CD4-positive, alpha-beta T cell treated with Interleukin-1 beta for 1 hour (primary cell): ENCODE data around the gene NACAD.

ENCODE experiments used
- DNase-seq, 2 donors: peaks; one replicate each; pipeline ENCODE4 v3.0.0-alpha.2; 2020 to 2022

Gene NACAD

DNA sequence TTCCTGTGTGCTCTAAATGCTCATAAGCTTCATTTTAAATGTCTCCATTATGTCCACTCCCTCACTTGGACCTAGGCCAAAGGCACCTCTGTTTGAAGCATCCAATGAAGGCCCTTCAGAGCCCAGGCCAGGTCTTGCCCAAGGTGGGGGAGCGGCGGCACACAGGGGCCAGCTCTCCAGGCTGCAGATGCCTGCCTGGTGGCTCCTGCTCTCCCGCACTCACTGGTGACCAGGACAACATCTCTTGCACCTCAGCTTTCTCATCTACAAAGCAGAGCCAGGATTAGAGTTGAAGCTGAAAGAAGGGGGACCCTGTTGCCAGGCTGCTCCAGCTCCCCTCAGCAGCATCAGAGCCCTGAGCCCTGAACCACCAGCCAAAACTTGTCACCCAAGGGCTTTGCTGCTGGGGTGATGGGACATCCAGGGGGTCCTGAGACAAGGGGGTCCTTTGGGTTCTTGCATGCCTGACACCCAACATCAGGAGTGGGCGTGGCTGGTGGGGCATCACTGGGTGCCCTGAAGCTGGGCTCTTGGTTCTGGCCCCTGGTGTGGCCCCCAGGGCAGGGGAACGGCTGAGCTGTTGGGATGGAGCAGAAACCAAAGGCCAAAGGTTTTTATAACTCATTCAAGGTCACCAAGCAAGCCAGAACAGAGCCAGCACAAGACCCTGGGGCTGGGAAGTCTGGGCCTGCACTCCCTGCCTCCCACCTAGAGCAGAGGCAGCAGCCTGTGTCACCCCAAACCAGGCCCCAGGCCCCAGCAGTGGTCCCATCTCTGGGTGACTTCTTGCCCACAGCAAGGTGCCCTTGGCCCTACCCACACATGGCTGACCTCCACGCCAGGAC, 1.2 kb downstream of the NACAD start:
- no peak for DNase-seq

GRCh38 chr7:45086331-45087065, 2.3 kb downstream of the NACAD start:
- no peak for DNase-seq

DNA sequence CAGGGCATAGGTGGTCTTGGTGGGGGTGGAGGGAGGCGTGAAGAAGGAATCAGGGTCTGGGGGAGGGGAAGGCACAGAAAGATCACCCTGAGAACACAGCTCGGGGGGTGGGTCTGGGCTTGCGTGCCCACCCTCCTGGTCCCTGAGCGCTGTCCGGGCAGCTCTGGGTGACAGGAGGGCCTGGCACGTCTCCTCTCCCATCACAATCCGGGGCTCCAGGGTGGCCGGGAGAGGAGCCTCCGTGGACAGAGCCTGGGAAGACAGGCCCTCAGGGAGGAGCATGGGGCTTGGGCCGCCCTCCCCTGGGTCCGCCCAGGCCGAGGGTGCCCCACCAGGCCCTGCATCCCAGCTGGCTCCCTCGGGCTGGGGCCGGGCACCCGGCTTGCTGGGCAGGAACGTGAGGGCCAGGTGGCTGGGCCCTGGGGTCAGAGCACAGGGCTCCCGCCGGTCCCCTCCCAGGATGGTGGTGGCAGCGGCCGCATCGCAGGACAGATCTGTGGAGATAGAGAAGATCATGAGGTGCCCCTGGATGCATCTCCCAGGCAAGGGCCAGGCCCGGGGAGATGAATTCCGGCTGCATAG, 3.1 kb downstream of the NACAD start:
- no peak for DNase-seq

DNA sequence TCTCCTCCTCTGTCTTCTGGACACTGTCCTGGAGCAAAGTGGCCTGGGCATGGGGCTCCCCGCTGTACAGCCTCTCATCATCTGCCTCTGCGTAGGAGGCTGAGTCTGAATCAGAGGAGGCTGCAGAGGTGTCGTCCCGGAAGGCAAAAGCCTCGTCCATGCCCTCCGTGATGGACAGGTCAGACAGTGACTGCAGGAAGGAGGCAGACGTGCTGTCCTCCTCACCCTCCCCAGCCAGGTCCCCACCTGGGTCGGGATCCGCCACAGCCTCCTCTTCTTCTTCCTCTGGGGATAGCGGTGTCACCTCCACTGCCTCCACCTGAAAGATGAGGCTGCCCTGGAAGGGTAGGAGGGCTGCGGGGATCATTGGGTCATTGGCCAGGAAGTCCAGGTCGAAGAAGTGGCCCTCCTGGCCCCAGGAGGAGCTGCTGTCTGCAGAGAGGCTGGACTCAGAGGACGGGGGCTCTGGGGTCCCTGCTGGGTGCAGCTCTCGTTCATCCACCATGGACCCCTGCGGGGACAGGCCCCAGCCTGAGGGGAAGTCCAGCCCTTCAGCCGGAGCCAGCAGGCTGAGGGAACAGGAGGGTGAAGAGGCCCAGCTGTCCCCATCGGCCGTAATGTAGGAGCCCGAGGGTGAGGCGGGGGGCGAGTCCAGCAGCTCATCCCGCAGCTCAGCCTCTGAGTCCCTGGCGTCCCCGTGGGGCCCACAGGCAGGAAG, 3.7 kb downstream of the NACAD start:
- no peak for DNase-seq

GRCh38 chr7:45084336-45084735, 4.4 kb downstream of the NACAD start:
- DNase-seq: no peak

- no peak for DNase-seq
Measured at GRCh38 chr7:45082831-45083331, 5.9 kb downstream of the NACAD start.

GRCh38 chr7:45082031-45082830, 6.5 kb downstream of the NACAD start:
- DNase-seq: no peak

DNA sequence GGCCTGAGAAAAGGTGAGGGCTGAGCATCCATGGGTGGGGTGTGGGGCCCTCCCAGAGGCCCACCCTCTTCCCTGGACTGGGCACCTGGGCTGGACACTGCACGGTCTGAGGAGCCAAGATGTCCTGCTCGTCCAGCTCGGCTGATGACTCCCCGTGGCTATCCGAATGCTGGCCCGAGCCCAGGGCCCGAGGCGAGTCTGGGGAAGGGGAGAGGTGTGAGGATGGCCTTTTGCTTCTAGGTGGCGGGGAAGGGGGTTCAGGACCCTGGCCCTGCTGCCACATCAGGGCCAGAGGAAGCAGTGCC, 7.1 kb downstream of the NACAD start:
- DNase-seq: no peak

DNA sequence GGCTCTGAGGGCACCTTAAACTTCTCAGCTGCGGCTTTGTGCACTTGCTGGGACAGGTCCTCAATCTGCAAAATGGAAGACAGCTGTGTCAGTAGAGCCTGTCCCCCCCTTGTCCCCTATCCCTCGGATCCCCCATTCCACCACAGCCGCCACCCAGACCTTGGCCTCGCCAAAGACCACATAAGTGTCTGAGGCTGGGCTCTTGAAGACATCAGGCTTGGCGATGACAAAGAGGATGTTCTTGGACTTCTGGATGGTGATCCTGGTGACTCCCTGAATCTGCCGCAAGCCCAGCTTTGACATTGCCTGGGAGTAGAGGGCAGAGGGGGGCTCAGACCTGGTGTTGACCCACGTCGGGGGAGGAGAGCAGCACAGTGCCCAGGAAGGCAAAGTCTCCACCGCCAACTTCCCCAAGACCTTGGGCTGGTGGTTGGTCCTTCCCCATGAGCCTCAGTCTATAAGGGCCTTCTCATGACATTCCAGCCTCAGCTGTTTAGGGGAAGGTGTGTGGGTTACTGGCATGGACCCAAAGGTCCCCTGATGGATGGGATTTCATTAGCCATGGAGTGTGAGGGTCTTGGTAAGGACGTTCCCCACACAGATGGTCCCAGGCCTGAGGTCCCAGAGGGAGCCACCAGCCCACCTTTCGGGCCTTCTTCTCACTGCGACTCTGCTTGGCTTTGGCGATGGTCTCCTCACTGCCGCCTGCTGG, 7.7 kb downstream of the NACAD start:
- DNase-seq: no peak

GRCh38 chr7:45080265-45080957, 8.4 kb downstream of the NACAD start:
- no peak for DNase-seq

DNA sequence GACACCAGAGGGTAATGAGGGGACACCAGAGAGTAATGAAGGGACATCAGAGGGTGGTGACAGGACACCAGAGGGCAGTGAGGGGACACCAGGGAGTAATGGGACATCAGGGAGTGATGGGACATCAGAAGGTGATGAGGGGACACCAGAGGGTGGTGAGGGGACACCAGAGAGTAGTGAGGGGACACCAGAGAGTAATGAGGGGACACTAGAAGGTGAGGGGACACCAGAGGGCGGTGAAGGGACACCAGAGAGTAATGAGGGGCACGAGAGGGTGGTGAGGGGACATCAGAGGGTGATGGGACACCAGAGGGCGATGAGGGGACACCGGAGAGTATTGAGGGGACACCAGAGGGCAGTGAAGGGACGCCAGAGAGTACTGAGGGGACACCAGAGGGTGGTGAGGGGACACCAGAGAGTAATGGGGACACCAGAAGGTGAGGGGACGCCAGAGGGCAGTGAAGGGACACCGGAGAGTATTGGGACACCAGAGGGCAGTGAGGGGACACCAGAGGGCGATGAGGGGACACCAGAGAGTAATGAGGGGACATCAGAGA, 10.6 kb downstream of the NACAD start:
- no peak for DNase-seq

- DNase-seq: no peak
Measured at GRCh38 chr7:45077579-45077978, 11.2 kb downstream of the NACAD start.

DNA sequence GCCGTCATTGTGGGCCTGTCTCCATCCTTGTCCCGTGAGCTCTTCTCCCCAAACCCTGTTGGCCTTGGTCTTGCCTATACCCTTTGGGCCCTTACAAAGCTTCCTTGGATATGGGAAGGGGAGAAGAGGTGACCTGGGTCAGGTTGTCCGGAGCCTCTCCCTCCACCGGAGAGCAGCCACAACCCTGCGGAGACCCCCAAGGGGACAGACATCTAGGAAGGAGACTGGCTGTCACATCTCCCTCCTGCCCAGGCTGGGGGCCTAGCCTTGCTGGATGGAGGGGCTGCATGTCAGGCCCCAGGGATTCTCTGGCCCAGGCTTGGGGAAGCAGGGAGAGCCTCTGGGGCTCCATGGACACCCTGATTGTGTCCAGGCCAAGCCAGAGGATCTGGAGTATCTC, 11.8 kb downstream of the NACAD start:
- DNase-seq: no peak

- no peak for DNase-seq
Measured at GRCh38 chr7:45075871-45076796, 12.6 kb downstream of the NACAD start.

DNA sequence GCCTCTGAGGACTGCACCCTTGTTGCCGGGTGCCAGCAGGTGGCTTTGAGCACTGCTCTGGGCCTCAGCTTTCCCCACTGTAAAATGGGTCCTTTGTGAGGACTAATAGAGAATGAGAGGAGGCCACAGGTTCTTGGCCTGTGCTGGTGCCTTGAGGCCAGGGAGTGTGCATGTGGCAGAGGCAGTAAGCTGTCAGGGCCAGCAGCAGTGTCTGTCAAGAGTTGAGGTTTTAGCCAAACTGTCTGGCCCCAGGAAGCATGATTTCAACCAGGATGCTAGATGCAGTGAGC, 13.5 kb downstream of the NACAD start:
- no peak for DNase-seq

- DNase-seq: no peak
Measured at GRCh38 chr7:45074528-45075354, 14.0 kb downstream of the NACAD start.

GRCh38 chr7:45073786-45074527, 14.8 kb downstream of the NACAD start:
- DNase-seq: no peak
